Mesenchymal stem cell (in vitro differentiated cells and primary cell): Measurements from ENCODE around the gene TLE3. TPM values are rescaled to one million over a fixed set of nuclear protein-coding genes. Genes with fewer than 3 reads are reported as not detected.
A peak's percentile ranks its signal among the peaks of the same experiment; 100 is the strongest.

Experiments
- DNase-seq: peaks from one replicate; pipeline ENCODE4 v3.0.0-alpha.2; 2013
- H2AFZ ChIP-seq: one replicate; pipeline ENCODE4 v1.6.1; 2013; ENCODE audit warnings: low read depth, mild to moderate bottlenecking, control low read depth, inconsistent platforms, low read length, moderate library complexity
- H2AK5ac ChIP-seq: 2 replicates; pipeline ENCODE4 v1.6.1; 2013; ENCODE audit warnings: low read length, moderate library complexity, mild to moderate bottlenecking, inconsistent platforms; ENCODE audit not compliant: severe bottlenecking
- H2BK120ac ChIP-seq: one replicate; pipeline ENCODE4 v1.6.1; 2013; ENCODE audit warnings: low read depth, mild to moderate bottlenecking, inconsistent platforms, low read length, moderate library complexity
- H2BK12ac ChIP-seq, 2 experiments: one replicate each; pipeline ENCODE4 v1.6.1; 2013; ENCODE audit warnings: inconsistent platforms in 2 of 2, low read length in 2 of 2, mild to moderate bottlenecking in 2 of 2, moderate library complexity in 2 of 2, control low read depth in 1 of 2
- H2BK15ac ChIP-seq: one replicate; pipeline ENCODE4 v1.6.1; 2013; ENCODE audit warnings: mild to moderate bottlenecking, low read depth, inconsistent platforms; ENCODE audit not compliant: poor library complexity, severe bottlenecking
- H2BK5ac ChIP-seq: 2 replicates; pipeline ENCODE4 v1.6.1; 2013; ENCODE audit warnings: low read depth, mild to moderate bottlenecking, low read length, control low read depth, inconsistent platforms; ENCODE audit not compliant: poor library complexity, severe bottlenecking
- H3K14ac ChIP-seq, 2 experiments: one replicate each; pipeline ENCODE4 v1.6.1; 2013; ENCODE audit warnings: inconsistent platforms in 2 of 2, low read length in 2 of 2, control low read depth in 1 of 2, mild to moderate bottlenecking in 1 of 2, moderate library complexity in 1 of 2
- H3K18ac ChIP-seq, 2 experiments: one replicate each; pipeline ENCODE4 v1.6.1; 2013; ENCODE audit warnings: inconsistent platforms in 2 of 2, low read length in 2 of 2, control low read depth in 1 of 2, low read depth in 1 of 2, mild to moderate bottlenecking in 1 of 2
- H3K23ac ChIP-seq, 2 experiments: one replicate each; pipeline ENCODE4 v1.6.1; 2013; ENCODE audit warnings: inconsistent platforms in 2 of 2, low read length in 2 of 2, mild to moderate bottlenecking in 2 of 2, moderate library complexity in 2 of 2, control low read depth in 1 of 2
- H3K27ac ChIP-seq: 2 replicates; pipeline ENCODE4 v1.5.1; 2013; ENCODE audit warnings: mild to moderate bottlenecking, moderate library complexity, low read length, control low read depth, inconsistent platforms; ENCODE audit not compliant: poor library complexity, severe bottlenecking
- H3K27me3 ChIP-seq, 2 experiments: 2 replicates each; pipeline versions ENCODE4 v1.6.1 to v1.7.0; 2013; ENCODE audit warnings: low read length in 2 of 2, mild to moderate bottlenecking in 2 of 2, moderate library complexity in 2 of 2, control low read depth in 1 of 2, inconsistent platforms in 1 of 2; ENCODE audit not compliant: control insufficient read depth in 1 of 2, insufficient read depth in 1 of 2
- H3K36me3 ChIP-seq, 2 experiments: 2 replicates each; pipeline versions ENCODE4 v1.6.1 to v1.7.0; 2013; ENCODE audit warnings: low read length in 2 of 2, control low read depth in 1 of 2, inconsistent platforms in 1 of 2, low read depth in 1 of 2, mild to moderate bottlenecking in 1 of 2; ENCODE audit not compliant: insufficient read depth in 2 of 2, control insufficient read depth in 1 of 2
- H3K4ac ChIP-seq, 2 experiments: one replicate each; pipeline ENCODE4 v1.6.1; 2013; ENCODE audit warnings: inconsistent platforms in 2 of 2, low read length in 2 of 2, mild to moderate bottlenecking in 2 of 2, moderate library complexity in 2 of 2, control low read depth in 1 of 2, low read depth in 1 of 2
- H3K4me1 ChIP-seq: 2 replicates; pipeline ENCODE4 v1.6.1; 2013; ENCODE audit warnings: low read depth, low read length, control low read depth; ENCODE audit not compliant: control insufficient read depth, insufficient read depth
- H3K4me2 ChIP-seq: 2 replicates; pipeline ENCODE4 v1.6.1; 2013; ENCODE audit warnings: low read length, mild to moderate bottlenecking, inconsistent platforms; ENCODE audit not compliant: poor library complexity, severe bottlenecking
- H3K4me3 ChIP-seq, 2 experiments: 2 replicates each; pipeline versions ENCODE4 v1.5.1 to v1.7.0; 2013; ENCODE audit warnings: low read length in 2 of 2, mild to moderate bottlenecking in 2 of 2, control low read depth in 1 of 2, low read depth in 1 of 2; ENCODE audit not compliant: insufficient read depth in 1 of 2
- H3K79me1 ChIP-seq: replicated peaks from 2 replicates; pipeline ENCODE4 v1.6.1; 2013; ENCODE audit warnings: mild to moderate bottlenecking, control low read depth, low read length, inconsistent platforms; ENCODE audit not compliant: poor library complexity, severe bottlenecking
- H3K9ac ChIP-seq: 2 replicates; pipeline ENCODE4 v1.7.0; 2013; ENCODE audit warnings: mild to moderate bottlenecking, low read length, moderate library complexity
- H3K9me3 ChIP-seq: 2 replicates; pipeline ENCODE4 v1.7.0; 2013; ENCODE audit warnings: mild to moderate bottlenecking, low read length; ENCODE audit not compliant: control insufficient read depth
- H4K8ac ChIP-seq: one replicate; pipeline ENCODE4 v1.6.1; 2013; ENCODE audit warnings: inconsistent platforms, mild to moderate bottlenecking, low read length, moderate library complexity
- H4K91ac ChIP-seq: one replicate; pipeline ENCODE4 v1.6.1; 2013; ENCODE audit warnings: mild to moderate bottlenecking, low read length, inconsistent platforms
- WGBS: methylation state at CpG from one replicate; pipeline ENCODE4 v1.1.7; 2013; ENCODE audit warnings: mixed read lengths; 5-methylcytosine and 5-hydroxymethylcytosine counted together
- polyA plus RNA-seq, 2 experiments: library from polyadenylated mRNA; stranded (reverse); fragments of 200-250 nt; gene quantifications; one replicate each; pipeline ENCODE4 v1.2.3, GENCODE V29; 2013

TLE3 gene
- 42.9 TPM for polyA plus RNA-seq (2013, experiment 1 of 2)
- polyA plus RNA-seq (2013, experiment 2 of 2), result 39.2 TPM

DNA sequence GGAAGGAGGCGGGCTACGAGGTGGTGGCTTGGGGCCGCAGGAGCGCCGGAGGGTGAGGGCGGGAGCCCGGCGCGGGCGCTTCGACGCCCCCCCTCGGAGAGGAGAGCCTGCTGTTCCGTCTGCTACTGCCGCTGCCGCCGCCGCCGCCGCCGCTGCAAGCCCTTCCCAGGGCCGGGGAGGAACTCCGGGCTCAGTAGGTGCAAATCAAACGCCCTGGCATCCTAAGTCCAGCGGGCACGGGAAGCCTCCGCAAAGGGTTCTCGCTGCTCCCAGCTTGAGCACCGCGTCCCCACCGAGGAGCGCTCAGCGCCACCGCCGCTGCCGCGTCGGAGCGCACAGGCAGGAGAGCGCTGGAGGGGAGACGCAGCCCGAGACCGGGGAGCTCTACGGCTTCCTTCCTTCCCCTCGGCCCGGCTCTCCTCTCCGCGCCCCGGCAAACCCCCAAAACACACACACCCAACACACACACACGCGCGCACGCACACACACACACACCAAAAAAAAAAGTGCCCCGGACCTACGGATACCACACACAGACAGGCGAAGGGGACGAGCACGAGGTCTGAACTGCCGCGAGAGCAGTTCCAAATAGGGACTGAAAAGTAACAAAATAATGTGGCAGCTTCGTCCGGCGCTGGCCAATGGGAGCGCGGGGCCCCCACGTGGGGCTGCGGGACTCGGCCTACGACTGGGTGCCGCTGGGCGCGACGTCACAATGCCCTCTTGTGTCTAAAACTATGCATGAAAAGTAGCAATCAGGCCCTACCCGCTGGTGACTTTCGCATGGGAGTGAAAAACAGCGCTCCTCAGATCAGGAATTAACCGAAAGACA is at the start of gene TLE3:
Gene TLE3 (minus strand): TSS at position 597 of the 832 bp plus-strand sequence. CDS start 1,119 bp downstream, outside the sequence.
- under 1% methylated on average over 47 of the region's 77 CpGs for WGBS

DNA sequence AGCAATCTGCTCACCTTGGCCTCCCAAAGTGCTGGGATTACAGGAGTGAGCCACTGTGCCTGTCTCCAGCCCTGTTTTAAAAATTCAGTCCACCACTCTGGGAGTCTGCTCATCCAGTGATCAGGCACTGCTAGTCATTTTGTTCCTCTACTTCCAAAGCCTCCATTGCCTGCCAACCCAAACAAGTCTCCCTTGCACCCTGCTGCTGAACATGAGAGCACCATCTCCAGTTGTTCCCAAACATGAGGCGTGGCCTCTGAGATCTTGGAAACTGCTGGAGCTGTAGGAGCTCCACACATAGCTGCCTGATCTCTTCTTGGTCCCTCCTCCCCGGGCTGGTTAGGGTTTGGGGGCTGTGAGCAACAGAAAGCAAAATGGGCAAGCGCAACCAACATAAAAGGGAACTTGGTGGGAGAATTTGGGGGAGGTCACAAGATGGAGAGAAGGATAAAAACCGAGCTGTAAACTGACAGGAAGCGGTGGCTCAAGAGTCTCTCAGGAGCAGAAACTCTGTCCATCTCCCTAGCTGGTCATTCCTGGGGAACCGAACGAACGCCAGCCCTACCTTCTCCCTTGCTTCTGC is 49.6 kb upstream of the TLE3 start:
- no peak overlapping the region for H4K8ac ChIP-seq
- H3K36me3 ChIP-seq, result no peaks in the 10 kb centered on the region
- H2AK5ac ChIP-seq, result no peak overlapping the region
- H3K27me3 ChIP-seq, result peaks cover 28 to 30% of the 10 kb centered on the region in 2 experiments
- no peaks in the 10 kb centered on the region for H3K79me1 ChIP-seq
- no peak overlapping the region for H2BK15ac ChIP-seq
- H3K9ac ChIP-seq, result no peak overlapping the region
- H4K91ac ChIP-seq, result no peak overlapping the region
- no peak overlapping the region for H3K18ac ChIP-seq
- H3K4me1 ChIP-seq, result peaks cover 17% of the 10 kb centered on the region
- no peak overlapping the region for H3K4me3 ChIP-seq
- H3K4me2 ChIP-seq, result no peak overlapping the region
- 79% methylated on average over 5 of the region's 8 CpGs for WGBS
- H3K23ac ChIP-seq, result peak overlapping the region in 1 of 2 experiments; percentile 56
- H3K4ac ChIP-seq, result peak overlapping the region in 1 of 2 experiments; percentile 11
- peak overlapping the region in 1 of 2 experiments; percentile 3 for H2BK12ac ChIP-seq
- no peaks in the 10 kb centered on the region for H3K9me3 ChIP-seq
- DNase-seq, result no peak
- H2AFZ ChIP-seq, result no peak overlapping the region
- no peak overlapping the region for H2BK5ac ChIP-seq
- no peak overlapping the region for H3K14ac ChIP-seq
- H3K27ac ChIP-seq, result no peak overlapping the region
- no peak overlapping the region for H2BK120ac ChIP-seq

More for the DNA sequence above, at the start of gene TLE3:
- Histone ChIP-seq H3K9me3 (no peaks in the 10 kb centered on the region), H2BK120ac (peak within 1 kb of the TSS; percentile 96), H3K4me3 (peak within 1 kb of the TSS; percentile 79 to 94), H3K9ac (peak within 1 kb of the TSS; percentile 92), H2BK15ac (peak within 1 kb of the TSS; percentile 98), H3K14ac (peak within 1 kb of the TSS; percentile 80 to 93), H3K79me1 (peaks cover 22% of the 10 kb centered on the region), H3K4me2 (peak within 1 kb of the TSS; percentile 97), H3K27me3 (peaks cover 3 to 4% of the 10 kb centered on the region in 2 experiments), H3K18ac (peak within 1 kb of the TSS; percentile 95 to 98), H3K36me3 (peaks cover 2 to 14% of the 10 kb centered on the region in 2 experiments), H2BK12ac (peak within 1 kb of the TSS; percentile 39 to 76), H2AK5ac (no peak within 1 kb of the TSS), H2AFZ (peak within 1 kb of the TSS; percentile 57), H3K4ac (peak within 1 kb of the TSS; percentile 84 to 93), H3K4me1 (peaks cover 26% of the 10 kb centered on the region), H2BK5ac (peak within 1 kb of the TSS; percentile 24), H3K23ac (peak within 1 kb of the TSS in 1 of 2 experiments; percentile 46), H3K27ac (peak within 1 kb of the TSS; percentile 67), H4K8ac (peak within 1 kb of the TSS; percentile 69), H4K91ac (peak within 1 kb of the TSS; percentile 94)
- peak; percentile 99 for DNase-seq

DNA sequence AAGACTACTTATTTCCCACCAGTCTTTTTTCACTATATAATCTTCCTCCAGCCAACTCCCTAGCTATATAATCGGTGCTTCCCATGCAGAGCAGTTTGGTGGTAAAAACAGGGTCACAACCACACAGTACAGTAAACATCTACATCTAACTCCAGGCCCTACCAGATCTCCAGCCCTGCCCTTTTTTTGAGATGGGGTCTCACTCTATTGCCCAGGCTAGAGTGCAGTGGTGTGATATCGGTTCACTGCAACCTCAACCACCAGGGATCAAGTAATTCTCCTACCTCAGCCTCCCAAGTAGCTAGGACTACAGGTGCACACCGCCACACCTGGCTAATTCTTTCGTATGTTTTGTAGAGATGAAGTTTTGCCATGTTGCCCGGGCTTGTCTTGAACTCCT is 49.1 kb upstream of the TLE3 start:
- no peak overlapping the region for H3K4ac ChIP-seq
- no peak overlapping the region for H2BK5ac ChIP-seq
- H3K36me3 ChIP-seq, result no peaks in the 10 kb centered on the region
- peaks cover 28 to 30% of the 10 kb centered on the region in 2 experiments for H3K27me3 ChIP-seq
- H3K79me1 ChIP-seq, result no peaks in the 10 kb centered on the region
- H3K14ac ChIP-seq, result no peak overlapping the region
- no peak overlapping the region for H4K91ac ChIP-seq
- 90% methylated on average over 5 of the region's 5 CpGs for WGBS
- no peak overlapping the region for H3K4me2 ChIP-seq
- no peak overlapping the region for H3K9ac ChIP-seq
- H3K27ac ChIP-seq, result no peak overlapping the region
- no peak overlapping the region for H3K4me3 ChIP-seq
- no peak overlapping the region for H2BK15ac ChIP-seq
- no peak overlapping the region for H2BK120ac ChIP-seq
- no peaks in the 10 kb centered on the region for H3K9me3 ChIP-seq
- no peak overlapping the region for H2AFZ ChIP-seq
- DNase-seq, result no peak
- H3K23ac ChIP-seq, result no peak overlapping the region
- peak overlapping the region in 1 of 2 experiments; percentile 3 for H2BK12ac ChIP-seq
- H3K4me1 ChIP-seq, result peaks cover 12% of the 10 kb centered on the region
- no peak overlapping the region for H3K18ac ChIP-seq
- H4K8ac ChIP-seq, result no peak overlapping the region
- H2AK5ac ChIP-seq, result no peak overlapping the region

GRCh38 chr15:70146162-70146561 is 48.4 kb upstream of the TLE3 start:
- H2BK15ac ChIP-seq, result no peak overlapping the region
- no peak overlapping the region for H3K9ac ChIP-seq
- H4K91ac ChIP-seq, result no peak overlapping the region
- H2BK12ac ChIP-seq, result no peak overlapping the region
- H4K8ac ChIP-seq, result no peak overlapping the region
- H2BK5ac ChIP-seq, result no peak overlapping the region
- DNase-seq, result no peak
- no peak overlapping the region for H3K23ac ChIP-seq
- no peak overlapping the region for H3K4ac ChIP-seq
- H3K27me3 ChIP-seq, result peaks cover 28 to 30% of the 10 kb centered on the region in 2 experiments
- H3K27ac ChIP-seq, result no peak overlapping the region
- peaks cover 10% of the 10 kb centered on the region for H3K4me1 ChIP-seq
- no peak overlapping the region for H3K18ac ChIP-seq
- no peaks in the 10 kb centered on the region for H3K36me3 ChIP-seq
- no peak overlapping the region for H2AK5ac ChIP-seq
- H3K4me3 ChIP-seq, result no peak overlapping the region
- no peaks in the 10 kb centered on the region for H3K79me1 ChIP-seq
- H2AFZ ChIP-seq, result no peak overlapping the region
- no peaks in the 10 kb centered on the region for H3K9me3 ChIP-seq
- H3K14ac ChIP-seq, result no peak overlapping the region
- no peak overlapping the region for H2BK120ac ChIP-seq
- no peak overlapping the region for H3K4me2 ChIP-seq
